Suprapubic skin (tissue), 3 donors: ENCODE results near the gene GRSF1.

Experiments
- POLR2A ChIP-seq, 2 donors: fragments of 450-650 bp; IDR thresholded peaks; one replicate each; pipeline ENCODE4 v1.6.1; 2017; ENCODE audit warnings: antibody characterized with exemption in 2 of 2, mild to moderate bottlenecking in 2 of 2, moderate library complexity in 2 of 2
- TF ChIP-seq, protein P1 (sequence below), 2 donors: fragments of 200-600 bp in 1 of 2; fragments of 450-650 bp in 1 of 2; sonication (generic) in 1 of 2; IDR thresholded peaks; one replicate each; pipeline ENCODE4 v1.5.1; 2016 to 2019; ENCODE audit warnings: antibody characterized with exemption in 2 of 2, mild to moderate bottlenecking in 1 of 2, moderate library complexity in 1 of 2

DNA sequence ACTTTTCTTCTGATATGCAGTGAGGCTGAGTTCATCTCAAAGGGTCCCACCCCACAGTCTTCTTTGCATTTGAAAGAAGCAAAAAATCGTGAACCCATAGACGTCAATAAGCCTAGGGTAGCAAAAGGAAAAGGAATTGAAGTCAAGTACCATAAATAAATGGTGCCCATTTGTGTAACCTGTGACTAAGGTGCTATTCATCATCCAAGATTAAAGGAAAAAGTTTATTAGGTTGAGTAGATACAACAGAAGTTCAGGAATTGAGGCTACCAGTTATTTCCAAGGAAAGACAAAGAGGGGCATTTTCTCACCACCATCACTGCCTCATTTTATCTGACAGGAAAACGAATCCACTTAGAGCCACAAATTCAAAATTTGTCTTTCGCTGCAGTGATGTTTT is 18.8 kb upstream of the GRSF1 start:
- no peak for TF ChIP-seq POLR2A (IDR thresholded peaks at IDR 0.05)
- TF ChIP-seq, protein P1, sequence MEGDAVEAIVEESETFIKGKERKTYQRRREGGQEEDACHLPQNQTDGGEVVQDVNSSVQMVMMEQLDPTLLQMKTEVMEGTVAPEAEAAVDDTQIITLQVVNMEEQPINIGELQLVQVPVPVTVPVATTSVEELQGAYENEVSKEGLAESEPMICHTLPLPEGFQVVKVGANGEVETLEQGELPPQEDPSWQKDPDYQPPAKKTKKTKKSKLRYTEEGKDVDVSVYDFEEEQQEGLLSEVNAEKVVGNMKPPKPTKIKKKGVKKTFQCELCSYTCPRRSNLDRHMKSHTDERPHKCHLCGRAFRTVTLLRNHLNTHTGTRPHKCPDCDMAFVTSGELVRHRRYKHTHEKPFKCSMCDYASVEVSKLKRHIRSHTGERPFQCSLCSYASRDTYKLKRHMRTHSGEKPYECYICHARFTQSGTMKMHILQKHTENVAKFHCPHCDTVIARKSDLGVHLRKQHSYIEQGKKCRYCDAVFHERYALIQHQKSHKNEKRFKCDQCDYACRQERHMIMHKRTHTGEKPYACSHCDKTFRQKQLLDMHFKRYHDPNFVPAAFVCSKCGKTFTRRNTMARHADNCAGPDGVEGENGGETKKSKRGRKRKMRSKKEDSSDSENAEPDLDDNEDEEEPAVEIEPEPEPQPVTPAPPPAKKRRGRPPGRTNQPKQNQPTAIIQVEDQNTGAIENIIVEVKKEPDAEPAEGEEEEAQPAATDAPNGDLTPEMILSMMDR (IDR thresholded peaks at IDR 0.05): no peak
